Stomach (tissue), 4 donors: ENCODE data around the gene TAF15.

Experiments used
- CTCF ChIP-seq, 7 experiments: fragments of 450-650 bp in 4 of 7; fragments of 200-600 bp in 3 of 7; sonication (generic) in 3 of 7; IDR thresholded peaks; one replicate each; pipeline ENCODE4 v1.5.1; 2016 to 2019; ENCODE audit warnings: antibody characterized with exemption in 7 of 7, control low read depth in 2 of 7, mild to moderate bottlenecking in 1 of 7
- POLR2AphosphoS5 ChIP-seq, 3 donors: sonication (generic); formaldehyde crosslinking; IDR thresholded peaks; one replicate each; pipeline ENCODE4 v1.6.1; 2016; ENCODE audit warnings: antibody characterized with exemption in 3 of 3

GRCh38 chr17:35812456-35812855 lies 3.2 kb downstream of the TAF15 start:
- TF ChIP-seq POLR2AphosphoS5 (IDR thresholded peaks at IDR 0.05) = no peak
- TF ChIP-seq CTCF (IDR thresholded peaks at IDR 0.05) = no peak
